ENCODE measurements around the gene VEZT. TPM values are rescaled to one million over a fixed set of nuclear protein-coding genes. Genes with fewer than 3 reads are reported as not detected.
A peak's percentile ranks its signal among the peaks of the same experiment; 100 is the strongest.

The VEZT gene
- total and polyA plus RNA-seq, 9 of the 15 experiments (the other 6 are each of a cell fraction or from before 2014, with no cell fraction given): 16.1 to 61.5 (median 32.6) TPM

DNA sequence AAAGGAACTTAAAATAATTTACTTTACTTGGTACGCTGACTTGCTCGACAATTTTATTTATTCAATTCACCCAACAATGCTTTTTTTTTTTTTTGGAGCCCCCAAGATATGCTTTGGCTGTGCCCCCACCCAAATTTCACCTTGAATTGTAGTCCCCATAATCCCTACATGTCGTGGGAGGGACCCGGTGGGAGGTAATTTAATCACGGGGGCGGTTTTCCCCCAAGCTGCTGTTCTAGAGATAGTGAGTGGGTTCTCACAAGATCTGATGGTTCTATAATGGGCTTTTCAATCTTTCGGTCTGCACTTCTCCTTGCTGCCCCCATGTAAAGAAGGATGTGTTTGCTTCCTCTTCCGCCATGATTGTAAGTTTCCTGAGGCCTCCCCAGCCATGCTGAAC, 10.7 kb upstream of the VEZT start (continued):
- TF ChIP-seq HDAC6 (IDR thresholded peaks at IDR 0.05; ENCODE audit: low read depth, low read length) (no peak), MYBL2 (IDR thresholded peaks at IDR 0.05; ENCODE audit: low read depth) (no peak), MYBL2 (CRISPR knock-in tag; IDR thresholded peaks at IDR 0.05; ENCODE audit: borderline replicate concordance) (no peak), ZNF384 (IDR thresholded peaks at IDR 0.05; ENCODE audit: low read depth, low read length) (no peak), ERF (CRISPR knock-in tag; IDR thresholded peaks at IDR 0.05) (no peak), BACH1 (tag; IDR thresholded peaks at IDR 0.05) (no peak), CEBPB (tag; IDR thresholded peaks at IDR 0.05) (no peak), ARID1B (IDR thresholded peaks at IDR 0.05) (0 out of 2 replicates have a peak, but pooled peaks have one; percentile 13), MAX (CRISPR knock-in tag; IDR thresholded peaks at IDR 0.05) (no peak), CBFA2T2 (conservative IDR thresholded peaks at IDR 0.05) (0 out of 2 replicates have a peak, but pooled peaks have one; percentile 5), ATF4 (CRISPR knock-in tag; IDR thresholded peaks at IDR 0.05) (no peak), DPF2 (IDR thresholded peaks at IDR 0.05) (no peak), ZSCAN29 (IDR thresholded peaks at IDR 0.05) (no peak), KDM5B (IDR thresholded peaks at IDR 0.05; ENCODE audit: insufficient replicate concordance, low read depth, low read length) (no peak)
- TF ChIP-seq, protein P1, sequence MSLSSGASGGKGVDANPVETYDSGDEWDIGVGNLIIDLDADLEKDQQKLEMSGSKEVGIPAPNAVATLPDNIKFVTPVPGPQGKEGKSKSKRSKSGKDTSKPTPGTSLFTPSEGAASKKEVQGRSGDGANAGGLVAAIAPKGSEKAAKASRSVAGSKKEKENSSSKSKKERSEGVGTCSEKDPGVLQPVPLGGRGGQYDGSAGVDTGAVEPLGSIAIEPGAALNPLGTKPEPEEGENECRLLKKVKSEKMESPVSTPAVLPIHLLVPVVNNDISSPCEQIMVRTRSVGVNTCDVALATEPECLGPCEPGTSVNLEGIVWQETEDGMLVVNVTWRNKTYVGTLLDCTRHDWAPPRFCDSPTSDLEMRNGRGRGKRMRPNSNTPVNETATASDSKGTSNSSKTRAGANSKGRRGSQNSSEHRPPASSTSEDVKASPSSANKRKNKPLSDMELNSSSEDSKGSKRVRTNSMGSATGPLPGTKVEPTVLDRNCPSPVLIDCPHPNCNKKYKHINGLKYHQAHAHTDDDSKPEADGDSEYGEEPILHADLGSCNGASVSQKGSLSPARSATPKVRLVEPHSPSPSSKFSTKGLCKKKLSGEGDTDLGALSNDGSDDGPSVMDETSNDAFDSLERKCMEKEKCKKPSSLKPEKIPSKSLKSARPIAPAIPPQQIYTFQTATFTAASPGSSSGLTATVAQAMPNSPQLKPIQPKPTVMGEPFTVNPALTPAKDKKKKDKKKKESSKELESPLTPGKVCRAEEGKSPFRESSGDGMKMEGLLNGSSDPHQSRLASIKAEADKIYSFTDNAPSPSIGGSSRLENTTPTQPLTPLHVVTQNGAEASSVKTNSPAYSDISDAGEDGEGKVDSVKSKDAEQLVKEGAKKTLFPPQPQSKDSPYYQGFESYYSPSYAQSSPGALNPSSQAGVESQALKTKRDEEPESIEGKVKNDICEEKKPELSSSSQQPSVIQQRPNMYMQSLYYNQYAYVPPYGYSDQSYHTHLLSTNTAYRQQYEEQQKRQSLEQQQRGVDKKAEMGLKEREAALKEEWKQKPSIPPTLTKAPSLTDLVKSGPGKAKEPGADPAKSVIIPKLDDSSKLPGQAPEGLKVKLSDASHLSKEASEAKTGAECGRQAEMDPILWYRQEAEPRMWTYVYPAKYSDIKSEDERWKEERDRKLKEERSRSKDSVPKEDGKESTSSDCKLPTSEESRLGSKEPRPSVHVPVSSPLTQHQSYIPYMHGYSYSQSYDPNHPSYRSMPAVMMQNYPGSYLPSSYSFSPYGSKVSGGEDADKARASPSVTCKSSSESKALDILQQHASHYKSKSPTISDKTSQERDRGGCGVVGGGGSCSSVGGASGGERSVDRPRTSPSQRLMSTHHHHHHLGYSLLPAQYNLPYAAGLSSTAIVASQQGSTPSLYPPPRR (CRISPR knock-in tag; IDR thresholded peaks at IDR 0.05; ENCODE audit: borderline replicate concordance): no peak
- TF ChIP-seq, protein P2, sequence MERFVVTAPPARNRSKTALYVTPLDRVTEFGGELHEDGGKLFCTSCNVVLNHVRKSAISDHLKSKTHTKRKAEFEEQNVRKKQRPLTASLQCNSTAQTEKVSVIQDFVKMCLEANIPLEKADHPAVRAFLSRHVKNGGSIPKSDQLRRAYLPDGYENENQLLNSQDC (CRISPR knock-in tag; IDR thresholded peaks at IDR 0.05): no peak
- TF ChIP-seq, protein P3, sequence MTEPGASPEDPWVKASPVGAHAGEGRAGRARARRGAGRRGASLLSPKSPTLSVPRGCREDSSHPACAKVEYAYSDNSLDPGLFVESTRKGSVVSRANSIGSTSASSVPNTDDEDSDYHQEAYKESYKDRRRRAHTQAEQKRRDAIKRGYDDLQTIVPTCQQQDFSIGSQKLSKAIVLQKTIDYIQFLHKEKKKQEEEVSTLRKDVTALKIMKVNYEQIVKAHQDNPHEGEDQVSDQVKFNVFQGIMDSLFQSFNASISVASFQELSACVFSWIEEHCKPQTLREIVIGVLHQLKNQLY (CRISPR knock-in tag; conservative IDR thresholded peaks at IDR 0.05): no peak

Measured in K562 (cell line).